ENCODE data around the gene AMPD2.

The AMPD2 gene

GRCh38 chr1:109619576-109620400, at the start of gene AMPD2, which contains the start of gene GNAT2:
Gene AMPD2, plus strand, starts transcription at chr1:109619837. Its CDS starts 1,339 bp downstream, at chr1:109621176.
Gene GNAT2, minus strand, starts transcription at chr1:109619616. Its CDS starts 6,746 bp downstream, at chr1:109612870.
- peak; percentile 56 to 60 for DNase-seq (ENCODE audit: low read depth in 1 of 2, low spot score in 1 of 2)

DNA sequence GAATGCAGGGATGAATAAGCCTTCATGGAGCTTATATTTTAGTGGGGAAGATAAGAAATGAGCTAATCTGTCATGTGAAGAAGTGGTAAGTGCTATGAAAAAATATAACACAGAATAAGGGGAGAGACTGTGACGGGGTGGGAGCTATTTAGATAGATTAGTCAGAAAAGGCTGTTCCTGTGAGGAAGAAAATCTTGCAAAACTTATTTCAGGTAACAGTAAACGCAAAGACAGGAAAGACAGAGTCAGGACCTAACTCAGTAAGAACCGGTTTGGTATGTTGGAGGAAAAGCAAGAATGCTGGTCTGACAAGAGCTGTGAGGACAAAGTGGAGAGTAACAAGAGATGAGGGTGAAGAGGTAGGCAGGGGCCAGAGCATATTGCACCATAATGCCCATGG, 49.2 kb upstream of the AMPD2 start:
- DNase-seq (ENCODE audit: low read depth in 1 of 2, low spot score in 1 of 2): no peak

DNA sequence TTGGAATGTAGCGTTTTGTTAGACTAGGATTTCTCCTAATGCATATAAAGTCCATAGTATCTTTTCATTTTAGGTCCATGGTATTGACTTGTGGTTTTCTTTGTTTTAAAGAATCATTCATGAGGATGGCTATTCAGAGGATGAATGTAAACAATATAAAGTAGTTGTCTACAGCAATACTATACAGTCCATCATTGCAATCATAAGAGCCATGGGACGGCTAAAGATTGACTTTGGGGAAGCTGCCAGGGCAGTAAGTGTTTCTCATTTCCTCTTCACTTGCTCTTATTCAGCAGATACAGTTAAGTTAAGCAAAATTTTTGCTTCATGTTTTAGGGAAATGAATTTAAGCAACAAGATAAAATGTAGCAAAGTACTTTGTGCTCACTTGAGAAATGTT, 45.9 kb upstream of the AMPD2 start:
- DNase-seq (ENCODE audit: low read depth in 1 of 2, low spot score in 1 of 2): no peak

- DNase-seq (ENCODE audit: low read depth in 1 of 2, low spot score in 1 of 2): no peak
Measured at GRCh38 chr1:109578947-109579443, 40.6 kb upstream of the AMPD2 start.

DNA sequence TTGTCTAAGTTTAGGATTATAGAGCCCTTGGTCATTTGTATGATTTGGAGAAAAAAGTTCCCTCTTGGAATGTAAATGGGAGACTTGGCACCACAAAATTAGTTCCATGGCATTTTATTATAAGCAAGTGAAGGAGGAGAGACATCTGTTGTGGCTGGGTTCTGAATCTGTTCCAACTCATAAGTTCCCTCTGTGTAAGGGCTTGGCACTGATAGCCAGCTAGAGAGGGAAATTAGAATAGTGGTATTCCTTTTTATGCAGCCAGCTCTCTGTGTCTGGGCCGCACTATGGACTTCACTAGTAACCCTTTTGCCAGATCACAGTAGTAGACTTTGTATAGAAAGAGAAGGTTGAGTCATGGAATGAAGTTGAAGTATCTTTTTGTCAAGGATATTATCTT, 40.1 kb upstream of the AMPD2 start:
- DNase-seq (ENCODE audit: low read depth in 1 of 2, low spot score in 1 of 2): no peak

GRCh38 chr1:109582021-109582420, 37.6 kb upstream of the AMPD2 start:
- DNase-seq (ENCODE audit: low read depth in 1 of 2, low spot score in 1 of 2): no peak

- DNase-seq (ENCODE audit: low read depth in 1 of 2, low spot score in 1 of 2): no peak
Measured at GRCh38 chr1:109584766-109585165, 34.9 kb upstream of the AMPD2 start.

DNA sequence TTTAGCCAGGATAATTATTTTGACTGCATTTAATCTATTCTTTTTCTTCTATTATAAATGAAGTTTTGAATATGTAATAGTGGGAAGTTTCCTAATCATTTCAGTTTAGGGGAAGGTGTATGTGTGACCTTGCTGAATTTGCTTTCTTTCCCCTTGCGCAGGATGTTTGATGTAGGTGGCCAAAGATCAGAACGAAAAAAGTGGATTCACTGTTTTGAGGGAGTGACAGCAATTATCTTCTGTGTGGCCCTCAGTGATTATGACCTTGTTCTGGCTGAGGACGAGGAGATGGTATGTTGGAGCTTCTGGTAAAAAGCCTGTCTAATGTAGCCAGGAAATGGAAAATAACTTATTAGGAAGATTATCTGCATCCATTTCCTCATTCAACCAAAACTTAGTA, 33.6 kb upstream of the AMPD2 start:
- DNase-seq (ENCODE audit: low read depth in 1 of 2, low spot score in 1 of 2): no peak

DNA sequence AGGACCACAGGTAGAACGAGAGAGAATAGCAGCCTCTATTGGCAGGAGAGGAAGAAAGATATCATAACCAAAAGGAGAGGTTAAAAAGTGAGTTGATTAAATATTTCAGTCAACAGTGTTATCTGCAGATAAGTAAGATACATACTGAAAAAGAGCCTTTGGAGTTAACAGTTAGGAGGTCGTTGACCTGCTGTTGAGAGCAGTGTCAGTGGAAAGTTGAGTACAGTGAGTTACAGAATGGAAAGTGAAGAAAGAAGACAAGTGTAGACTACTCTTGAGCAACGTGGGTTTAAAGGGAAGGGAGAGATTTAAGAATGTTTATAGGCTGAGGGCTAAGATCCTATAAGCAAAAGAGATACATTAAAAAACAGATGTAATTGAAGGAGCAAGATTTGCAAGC, 30.5 kb upstream of the AMPD2 start:
- DNase-seq (ENCODE audit: low read depth in 1 of 2, low spot score in 1 of 2): no peak

GRCh38 chr1:109589679-109590078, 30.0 kb upstream of the AMPD2 start:
- DNase-seq (ENCODE audit: low read depth in 1 of 2, low spot score in 1 of 2): no peak

DNA sequence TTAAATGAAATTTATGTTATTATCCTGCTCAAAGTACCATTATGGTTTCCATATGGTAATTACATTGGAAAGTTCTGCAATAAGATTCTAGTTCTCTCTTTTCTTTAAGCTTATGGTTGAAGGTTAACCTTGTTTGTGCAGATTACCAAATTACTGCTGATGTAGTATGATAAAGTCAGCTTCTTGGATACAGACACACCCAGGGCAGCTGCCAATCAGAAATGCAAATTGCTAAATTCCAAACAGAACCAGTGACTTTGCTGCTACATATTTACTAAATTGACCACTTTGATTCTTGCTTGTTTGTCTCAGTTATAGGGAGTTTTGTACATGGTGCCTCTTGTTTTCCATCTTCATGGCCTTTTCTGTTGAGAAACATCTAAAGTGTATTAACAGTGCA, 26.7 kb upstream of the AMPD2 start:
- DNase-seq (ENCODE audit: low read depth in 1 of 2, low spot score in 1 of 2): no peak

GRCh38 chr1:109595531-109595930, 24.1 kb upstream of the AMPD2 start:
- no peak for DNase-seq (ENCODE audit: low read depth in 1 of 2, low spot score in 1 of 2)

GRCh38 chr1:109598156-109598555, 21.5 kb upstream of the AMPD2 start:
- DNase-seq (ENCODE audit: low read depth in 1 of 2, low spot score in 1 of 2): no peak

DNA sequence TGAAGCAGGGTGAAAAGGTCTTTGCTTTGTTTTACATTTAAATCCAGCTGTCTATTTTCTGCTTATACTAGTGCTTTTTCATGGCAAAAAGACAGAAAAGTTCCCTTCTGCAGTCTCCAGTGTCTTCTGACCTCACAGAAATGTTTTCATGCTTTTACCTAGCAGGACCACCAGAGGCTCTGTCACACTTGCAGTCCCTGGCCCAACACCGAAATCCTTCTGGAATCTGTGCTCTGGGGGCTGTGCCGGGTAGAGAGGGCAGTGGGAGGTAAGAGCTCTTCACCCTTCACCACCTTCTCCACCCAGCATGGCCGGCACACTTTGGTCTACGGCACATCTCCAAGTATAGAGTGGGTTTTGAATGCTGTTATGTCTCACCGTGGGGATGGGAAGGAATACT, 21.0 kb upstream of the AMPD2 start:
- no peak for DNase-seq (ENCODE audit: low read depth in 1 of 2, low spot score in 1 of 2)

- no peak for DNase-seq (ENCODE audit: low read depth in 1 of 2, low spot score in 1 of 2)
Measured at GRCh38 chr1:109603229-109603628, 16.4 kb upstream of the AMPD2 start.

GRCh38 chr1:109605381-109605780, 14.3 kb upstream of the AMPD2 start:
- DNase-seq (ENCODE audit: low read depth in 1 of 2, low spot score in 1 of 2): no peak

GRCh38 chr1:109609881-109610280, 9.8 kb upstream of the AMPD2 start:
- no peak for DNase-seq (ENCODE audit: low read depth in 1 of 2, low spot score in 1 of 2)

DNA sequence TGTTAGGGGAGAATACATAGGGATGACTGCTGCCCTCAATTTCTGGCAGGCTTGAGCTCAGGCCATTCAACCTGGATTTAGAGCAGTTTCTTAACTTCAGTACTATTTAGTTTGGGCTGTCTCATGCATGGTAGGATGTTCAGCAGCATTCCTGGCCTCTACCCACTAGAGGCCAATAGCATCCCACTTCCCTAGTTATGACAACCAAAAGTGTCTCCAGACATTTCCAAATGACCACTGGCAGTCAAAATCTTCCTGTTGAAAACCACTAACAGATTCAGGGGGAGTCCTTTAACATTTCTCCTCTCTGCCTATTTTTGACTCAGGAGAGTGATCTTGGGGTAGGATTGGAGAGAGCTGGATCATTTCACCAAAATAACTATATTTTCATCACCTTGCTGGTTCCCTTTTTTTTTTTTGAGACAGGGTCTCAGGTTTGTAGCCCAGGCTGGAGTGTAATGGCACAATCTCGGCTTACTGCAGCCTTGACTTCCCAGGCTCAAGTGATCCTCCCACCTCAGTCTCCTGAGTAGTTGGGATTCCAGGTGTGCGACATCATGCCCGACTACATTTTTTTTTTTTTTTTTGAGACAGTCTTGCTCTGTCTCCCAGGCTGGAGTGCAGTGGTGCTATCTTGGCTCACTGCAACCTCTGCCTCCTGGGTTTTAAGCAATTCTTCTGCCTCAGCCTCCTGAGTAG, 8.9 kb upstream of the AMPD2 start:
- DNase-seq (ENCODE audit: low read depth in 1 of 2, low spot score in 1 of 2): no peak

DNA sequence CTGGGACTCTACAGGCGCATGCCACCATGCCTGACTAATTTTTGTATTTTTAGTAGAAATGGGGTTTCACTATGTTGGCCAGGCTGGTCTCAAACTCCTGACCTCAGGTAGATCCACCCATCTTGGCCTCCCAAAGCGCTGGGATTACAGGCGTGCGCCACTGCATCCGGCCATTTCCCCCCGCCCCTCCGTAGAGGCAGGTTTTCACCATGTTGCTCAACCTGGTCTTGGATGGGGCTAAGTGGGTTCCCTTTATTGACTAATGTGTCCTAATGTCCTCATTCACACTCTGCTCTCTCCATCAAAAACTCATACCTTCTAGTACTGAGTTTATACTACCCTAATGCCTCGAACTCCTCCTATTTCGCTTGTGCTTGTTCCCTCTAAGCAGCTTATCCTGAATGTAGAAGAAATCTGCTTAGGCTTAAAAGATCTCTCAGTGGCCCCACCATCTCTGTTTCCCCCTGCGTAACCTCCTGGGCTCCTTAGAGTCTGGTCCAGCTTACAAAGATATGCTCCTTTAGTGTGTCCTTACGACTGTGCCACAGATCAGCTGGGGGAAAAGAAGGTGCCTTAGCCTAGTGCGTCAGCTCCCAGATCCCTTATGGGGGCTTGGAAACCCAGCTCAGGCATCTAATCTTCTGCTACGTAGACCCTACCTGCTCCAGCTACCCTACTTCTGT, 8.2 kb upstream of the AMPD2 start:
- no peak for DNase-seq (ENCODE audit: low read depth in 1 of 2, low spot score in 1 of 2)

- DNase-seq (ENCODE audit: low read depth in 1 of 2, low spot score in 1 of 2): no peak
Measured at GRCh38 chr1:109613361-109614147, 6.1 kb upstream of the AMPD2 start.

DNA sequence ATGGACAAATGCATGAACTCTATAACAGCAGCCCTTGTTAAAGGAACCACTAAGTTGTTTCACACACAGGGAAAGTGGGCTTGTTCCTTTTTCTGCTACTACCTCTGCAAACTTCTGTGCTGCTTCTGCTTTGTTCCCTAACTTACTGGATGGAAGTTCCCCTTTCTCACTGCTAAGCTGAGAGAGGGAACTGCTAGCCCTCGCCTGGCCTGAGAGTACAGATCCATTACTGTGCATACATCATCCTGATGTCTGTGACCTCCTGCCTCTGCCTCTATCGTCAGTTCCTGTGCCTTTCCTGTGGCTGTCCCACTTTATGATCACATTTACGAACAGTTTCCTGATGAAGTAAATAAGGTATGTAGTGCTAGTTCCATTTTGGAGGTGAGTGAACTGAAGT, 3.8 kb upstream of the AMPD2 start:
- DNase-seq (ENCODE audit: low read depth in 1 of 2, low spot score in 1 of 2): no peak

Data from activated CD4-positive, alpha-beta T cell treated with anti-CD3 and anti-CD28 coated beads, Interleukin-2, amount 50 U/mL, for 24 hours (primary cell).